Measurements from ENCODE around the gene SPANXN4. TPM values are rescaled to one million over a fixed set of nuclear protein-coding genes. Genes with fewer than 3 reads are reported as not detected.

The SPANXN4 gene
- total and polyA plus RNA-seq, 2 experiments from 2014 or later, result not detected

GRCh38 chrX:143081231-143081630 is 55.5 kb downstream of the SPANXN4 start (continued):
- TF ChIP-seq, protein P1, sequence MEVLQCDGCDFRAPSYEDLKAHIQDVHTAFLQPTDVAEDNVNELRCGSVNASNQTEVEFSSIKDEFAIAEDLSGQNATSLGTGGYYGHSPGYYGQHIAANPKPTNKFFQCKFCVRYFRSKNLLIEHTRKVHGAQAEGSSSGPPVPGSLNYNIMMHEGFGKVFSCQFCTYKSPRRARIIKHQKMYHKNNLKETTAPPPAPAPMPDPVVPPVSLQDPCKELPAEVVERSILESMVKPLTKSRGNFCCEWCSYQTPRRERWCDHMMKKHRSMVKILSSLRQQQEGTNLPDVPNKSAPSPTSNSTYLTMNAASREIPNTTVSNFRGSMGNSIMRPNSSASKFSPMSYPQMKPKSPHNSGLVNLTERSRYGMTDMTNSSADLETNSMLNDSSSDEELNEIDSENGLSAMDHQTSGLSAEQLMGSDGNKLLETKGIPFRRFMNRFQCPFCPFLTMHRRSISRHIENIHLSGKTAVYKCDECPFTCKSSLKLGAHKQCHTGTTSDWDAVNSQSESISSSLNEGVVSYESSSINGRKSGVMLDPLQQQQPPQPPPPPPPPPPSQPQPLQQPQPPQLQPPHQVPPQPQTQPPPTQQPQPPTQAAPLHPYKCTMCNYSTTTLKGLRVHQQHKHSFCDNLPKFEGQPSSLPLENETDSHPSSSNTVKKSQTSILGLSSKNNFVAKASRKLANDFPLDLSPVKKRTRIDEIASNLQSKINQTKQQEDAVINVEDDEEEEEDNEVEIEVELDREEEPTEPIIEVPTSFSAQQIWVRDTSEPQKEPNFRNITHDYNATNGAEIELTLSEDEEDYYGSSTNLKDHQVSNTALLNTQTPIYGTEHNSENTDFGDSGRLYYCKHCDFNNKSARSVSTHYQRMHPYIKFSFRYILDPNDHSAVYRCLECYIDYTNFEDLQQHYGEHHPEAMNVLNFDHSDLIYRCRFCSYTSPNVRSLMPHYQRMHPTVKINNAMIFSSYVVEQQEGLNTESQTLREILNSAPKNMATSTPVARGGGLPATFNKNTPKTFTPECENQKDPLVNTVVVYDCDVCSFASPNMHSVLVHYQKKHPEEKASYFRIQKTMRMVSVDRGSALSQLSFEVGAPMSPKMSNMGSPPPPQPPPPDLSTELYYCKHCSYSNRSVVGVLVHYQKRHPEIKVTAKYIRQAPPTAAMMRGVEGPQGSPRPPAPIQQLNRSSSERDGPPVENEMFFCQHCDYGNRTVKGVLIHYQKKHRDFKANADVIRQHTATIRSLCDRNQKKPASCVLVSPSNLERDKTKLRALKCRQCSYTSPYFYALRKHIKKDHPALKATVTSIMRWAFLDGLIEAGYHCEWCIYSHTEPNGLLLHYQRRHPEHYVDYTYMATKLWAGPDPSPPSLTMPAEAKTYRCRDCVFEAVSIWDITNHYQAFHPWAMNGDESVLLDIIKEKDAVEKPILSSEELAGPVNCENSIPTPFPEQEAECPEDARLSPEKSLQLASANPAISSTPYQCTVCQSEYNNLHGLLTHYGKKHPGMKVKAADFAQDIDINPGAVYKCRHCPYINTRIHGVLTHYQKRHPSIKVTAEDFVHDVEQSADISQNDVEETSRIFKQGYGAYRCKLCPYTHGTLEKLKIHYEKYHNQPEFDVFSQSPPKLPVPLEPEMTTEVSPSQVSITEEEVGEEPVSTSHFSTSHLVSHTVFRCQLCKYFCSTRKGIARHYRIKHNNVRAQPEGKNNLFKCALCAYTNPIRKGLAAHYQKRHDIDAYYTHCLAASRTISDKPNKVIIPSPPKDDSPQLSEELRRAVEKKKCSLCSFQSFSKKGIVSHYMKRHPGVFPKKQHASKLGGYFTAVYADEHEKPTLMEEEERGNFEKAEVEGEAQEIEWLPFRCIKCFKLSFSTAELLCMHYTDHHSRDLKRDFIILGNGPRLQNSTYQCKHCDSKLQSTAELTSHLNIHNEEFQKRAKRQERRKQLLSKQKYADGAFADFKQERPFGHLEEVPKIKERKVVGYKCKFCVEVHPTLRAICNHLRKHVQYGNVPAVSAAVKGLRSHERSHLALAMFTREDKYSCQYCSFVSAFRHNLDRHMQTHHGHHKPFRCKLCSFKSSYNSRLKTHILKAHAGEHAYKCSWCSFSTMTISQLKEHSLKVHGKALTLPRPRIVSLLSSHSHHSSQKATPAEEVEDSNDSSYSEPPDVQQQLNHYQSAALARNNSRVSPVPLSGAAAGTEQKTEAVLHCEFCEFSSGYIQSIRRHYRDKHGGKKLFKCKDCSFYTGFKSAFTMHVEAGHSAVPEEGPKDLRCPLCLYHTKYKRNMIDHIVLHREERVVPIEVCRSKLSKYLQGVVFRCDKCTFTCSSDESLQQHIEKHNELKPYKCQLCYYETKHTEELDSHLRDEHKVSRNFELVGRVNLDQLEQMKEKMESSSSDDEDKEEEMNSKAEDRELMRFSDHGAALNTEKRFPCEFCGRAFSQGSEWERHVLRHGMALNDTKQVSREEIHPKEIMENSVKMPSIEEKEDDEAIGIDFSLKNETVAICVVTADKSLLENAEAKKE (CRISPR knock-in tag; IDR thresholded peaks at IDR 0.05), result no peak
- no peak for TF ChIP-seq CREB1 (CRISPR knock-in tag; IDR thresholded peaks at IDR 0.05; ENCODE audit: low read depth)

GRCh38 chrX:143082537-143082936 is 56.8 kb downstream of the SPANXN4 start:
- DNase-seq (ENCODE audit: low spot score) (no peak), ATAC-seq (no peak)
- Mint-ChIP-seq H3K27ac (no peak overlapping the region), H3K9me3 (peaks cover 21% of the 10 kb centered on the region), H3K4me3 (no peak overlapping the region), H3K36me3 (ENCODE audit: low read depth) (peaks cover 15% of the 10 kb centered on the region), H3K27me3 (ENCODE audit: insufficient read depth, low read depth, poor library complexity) (peaks cover 3% of the 10 kb centered on the region), H3K4me1 (peaks cover 5% of the 10 kb centered on the region; the same call in 2 of the 3 replicates)
- Histone ChIP-seq H3K27me3 (ENCODE audit: insufficient read depth) (no peaks in the 10 kb centered on the region), H3K9me2 (ENCODE audit: insufficient read depth) (no peaks in the 10 kb centered on the region), H3K4me1 (ENCODE audit: insufficient read depth) (no peaks in the 10 kb centered on the region; the same call in 1 of the 2 replicates), H3K4me3 (no peak overlapping the region), H3K4me2 (no peak overlapping the region), H3K27ac (ENCODE audit: low read depth) (no peak overlapping the region), H3K36me3 (ENCODE audit: insufficient read depth) (no peaks in the 10 kb centered on the region), H2AFZ (no peak overlapping the region; the same call in 1 of the 2 replicates), H3F3A (replicated peaks; ENCODE audit: low read depth) (no peaks in the 10 kb centered on the region), H4K20me1 (replicated peaks; ENCODE audit: insufficient read depth) (no peaks in the 10 kb centered on the region), H3K79me2 (replicated peaks; ENCODE audit: insufficient read depth) (no peaks in the 10 kb centered on the region)
- TF ChIP-seq, protein P2, sequence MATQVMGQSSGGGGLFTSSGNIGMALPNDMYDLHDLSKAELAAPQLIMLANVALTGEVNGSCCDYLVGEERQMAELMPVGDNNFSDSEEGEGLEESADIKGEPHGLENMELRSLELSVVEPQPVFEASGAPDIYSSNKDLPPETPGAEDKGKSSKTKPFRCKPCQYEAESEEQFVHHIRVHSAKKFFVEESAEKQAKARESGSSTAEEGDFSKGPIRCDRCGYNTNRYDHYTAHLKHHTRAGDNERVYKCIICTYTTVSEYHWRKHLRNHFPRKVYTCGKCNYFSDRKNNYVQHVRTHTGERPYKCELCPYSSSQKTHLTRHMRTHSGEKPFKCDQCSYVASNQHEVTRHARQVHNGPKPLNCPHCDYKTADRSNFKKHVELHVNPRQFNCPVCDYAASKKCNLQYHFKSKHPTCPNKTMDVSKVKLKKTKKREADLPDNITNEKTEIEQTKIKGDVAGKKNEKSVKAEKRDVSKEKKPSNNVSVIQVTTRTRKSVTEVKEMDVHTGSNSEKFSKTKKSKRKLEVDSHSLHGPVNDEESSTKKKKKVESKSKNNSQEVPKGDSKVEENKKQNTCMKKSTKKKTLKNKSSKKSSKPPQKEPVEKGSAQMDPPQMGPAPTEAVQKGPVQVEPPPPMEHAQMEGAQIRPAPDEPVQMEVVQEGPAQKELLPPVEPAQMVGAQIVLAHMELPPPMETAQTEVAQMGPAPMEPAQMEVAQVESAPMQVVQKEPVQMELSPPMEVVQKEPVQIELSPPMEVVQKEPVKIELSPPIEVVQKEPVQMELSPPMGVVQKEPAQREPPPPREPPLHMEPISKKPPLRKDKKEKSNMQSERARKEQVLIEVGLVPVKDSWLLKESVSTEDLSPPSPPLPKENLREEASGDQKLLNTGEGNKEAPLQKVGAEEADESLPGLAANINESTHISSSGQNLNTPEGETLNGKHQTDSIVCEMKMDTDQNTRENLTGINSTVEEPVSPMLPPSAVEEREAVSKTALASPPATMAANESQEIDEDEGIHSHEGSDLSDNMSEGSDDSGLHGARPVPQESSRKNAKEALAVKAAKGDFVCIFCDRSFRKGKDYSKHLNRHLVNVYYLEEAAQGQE (IDR thresholded peaks at IDR 0.05; ENCODE audit: unreplicated experiment), result no peak
- TF ChIP-seq CTCF (conservative IDR thresholded peaks at IDR 0.05; ENCODE audit: low read depth in 2 of 2) (no peak), JUNB (IDR thresholded peaks at IDR 0.05; ENCODE audit: unreplicated experiment) (no peak), ZNF114 (CRISPR knock-in tag; IDR thresholded peaks at IDR 0.05) (no peak), STAT1 (IDR thresholded peaks at IDR 0.05; ENCODE audit: unreplicated experiment) (no peak), NANOG (IDR thresholded peaks at IDR 0.05; ENCODE audit: borderline replicate concordance) (no peak), EZH2 (IDR thresholded peaks at IDR 0.05; ENCODE audit: low read depth, unreplicated experiment) (no peak), ETS1 (IDR thresholded peaks at IDR 0.05) (no peak)

Data from GM23338 (cell line).